ENCODE measurements around the gene CA7.

- TF ChIP-seq, protein P1, sequence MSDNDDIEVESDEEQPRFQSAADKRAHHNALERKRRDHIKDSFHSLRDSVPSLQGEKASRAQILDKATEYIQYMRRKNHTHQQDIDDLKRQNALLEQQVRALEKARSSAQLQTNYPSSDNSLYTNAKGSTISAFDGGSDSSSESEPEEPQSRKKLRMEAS (IDR thresholded peaks at IDR 0.05; ENCODE audit: insufficient read depth, insufficient read length), result no peak
- TF ChIP-seq POLR2A (IDR thresholded peaks at IDR 0.05; ENCODE audit: low read depth, low read length), result no peak
- TF ChIP-seq CTCF (IDR thresholded peaks at IDR 0.05; ENCODE audit: extremely low read depth in 1 of 2, insufficient read depth in 1 of 2, low read depth in 1 of 2, low read length in 2 of 2), result no peak
- TF ChIP-seq POLR2AphosphoS5 (IDR thresholded peaks at IDR 0.05; ENCODE audit: insufficient read depth, low read depth, low read length), result no peak
- TF ChIP-seq JUN (IDR thresholded peaks at IDR 0.05; ENCODE audit: borderline replicate concordance, insufficient read depth, insufficient read length, low read depth), result no peak
Observed at GRCh38 chr16:66895999-66896398, 51.8 kb downstream of the CA7 start.
